IPS-NIHi7 (cell line): ENCODE measurements around the gene GSTO1.
"Not testable (repeated sequence)": the region's sequence is repeated elsewhere in the genome, so short reads cannot be mapped to it uniquely, and the experiment has no call there.

Source experiments
- DNase-seq: peaks from one replicate; pipeline ENCODE4 v3.0.0; 2012; ENCODE audit warnings: mixed read lengths; ENCODE audit errors: extremely low spot score

Gene GSTO1

GRCh38 chr10:104254493-104255310 lies at the start of gene GSTO1:
Gene GSTO1, plus strand, starts transcription at chr10:104254892. Its CDS starts 37 bp downstream, at chr10:104254929.
- DNase-seq = peak; percentile 72

- no peak for DNase-seq
Measured at GRCh38 chr10:104208730-104209129, 46.0 kb upstream of the GSTO1 start.

DNA sequence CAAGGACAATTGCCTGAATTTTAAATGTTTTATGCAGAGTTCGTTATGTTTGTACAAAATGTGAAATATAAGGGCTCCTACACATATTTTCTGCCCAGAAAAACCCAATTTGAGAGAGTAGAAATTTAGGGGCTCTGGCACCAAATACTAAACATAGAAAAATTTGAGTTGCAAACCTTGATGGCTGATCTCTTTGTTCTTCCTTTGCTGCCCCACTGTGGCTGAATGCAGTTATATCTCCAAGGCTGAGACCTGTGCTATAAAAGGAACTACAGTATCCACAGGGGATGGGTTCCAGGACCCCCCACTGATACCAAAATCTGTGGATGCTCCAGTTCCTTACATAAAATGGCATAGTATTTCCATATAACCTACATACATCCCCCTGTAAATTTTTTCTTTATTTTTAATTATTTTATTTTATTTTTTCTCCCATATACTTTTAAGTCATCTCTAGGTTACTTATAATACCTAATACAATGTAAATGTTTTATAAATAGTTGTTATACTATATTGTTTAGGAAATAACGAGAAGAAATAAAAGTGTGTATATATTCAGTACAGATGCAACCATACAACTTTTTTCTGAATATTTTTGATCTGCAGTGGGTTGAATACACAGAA lies 45.0 kb upstream of the GSTO1 start:
- peak; percentile 64 for DNase-seq

- no peak for DNase-seq
Measured at GRCh38 chr10:104216631-104217030, 38.1 kb upstream of the GSTO1 start.

DNA sequence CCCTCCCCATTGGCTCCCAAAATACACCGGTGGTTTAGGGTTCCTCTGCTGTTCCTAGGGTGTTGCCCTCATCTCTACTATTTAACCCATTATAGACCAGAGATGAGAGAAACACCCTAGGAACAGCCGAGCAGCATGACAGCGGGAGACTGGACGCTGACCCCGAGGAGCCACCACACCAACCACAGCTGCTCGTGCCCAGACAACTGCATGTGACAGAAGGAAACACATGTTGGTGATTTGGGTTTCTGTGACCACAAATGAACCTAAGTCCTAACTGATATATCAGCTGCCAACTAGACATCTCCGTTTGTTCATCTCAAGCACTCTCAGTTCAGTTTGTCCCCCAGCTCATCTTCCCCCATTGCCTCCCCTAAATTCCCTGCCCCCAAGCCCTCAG lies 35.9 kb upstream of the GSTO1 start:
- DNase-seq = no peak

GRCh38 chr10:104220522-104220921 lies 34.2 kb upstream of the GSTO1 start:
- no peak for DNase-seq

DNA sequence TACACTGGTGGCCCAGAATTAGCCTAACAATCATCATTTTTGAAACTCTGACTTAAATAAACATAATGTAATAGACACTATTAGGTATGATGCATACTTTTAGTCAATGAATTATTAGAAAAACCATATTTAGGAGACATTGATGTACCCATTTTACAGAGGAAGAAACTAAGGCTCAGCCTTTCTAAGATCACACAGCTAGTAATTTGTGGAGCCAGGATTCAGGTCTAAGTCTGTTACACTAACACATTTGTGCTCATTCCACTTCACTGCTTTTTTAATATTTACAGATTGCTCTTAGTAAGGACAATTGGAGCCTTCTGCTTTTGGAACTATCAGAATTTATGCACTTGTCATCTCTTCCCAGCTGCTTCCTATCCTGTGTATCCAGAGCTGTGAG lies 31.4 kb upstream of the GSTO1 start:
- DNase-seq = no peak

DNA sequence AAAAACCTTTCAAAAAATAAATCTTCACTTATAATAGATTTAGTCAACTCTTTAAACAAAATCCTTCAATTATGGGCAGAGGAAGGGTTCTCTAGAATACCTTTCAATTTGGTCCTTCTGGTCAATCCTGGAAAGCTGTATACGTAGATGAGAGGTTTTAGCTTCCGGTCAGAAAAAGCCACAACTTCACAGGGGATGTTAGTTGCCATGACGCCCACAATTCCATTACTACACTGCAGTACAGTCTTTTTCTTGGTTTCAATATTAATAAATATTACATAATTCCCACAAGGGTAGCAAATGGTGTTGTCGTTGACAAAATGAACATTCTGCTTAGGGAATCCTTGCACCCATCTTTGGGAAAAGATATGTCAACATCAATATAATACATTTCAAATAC lies 24.2 kb upstream of the GSTO1 start:
- DNase-seq = no peak

DNA sequence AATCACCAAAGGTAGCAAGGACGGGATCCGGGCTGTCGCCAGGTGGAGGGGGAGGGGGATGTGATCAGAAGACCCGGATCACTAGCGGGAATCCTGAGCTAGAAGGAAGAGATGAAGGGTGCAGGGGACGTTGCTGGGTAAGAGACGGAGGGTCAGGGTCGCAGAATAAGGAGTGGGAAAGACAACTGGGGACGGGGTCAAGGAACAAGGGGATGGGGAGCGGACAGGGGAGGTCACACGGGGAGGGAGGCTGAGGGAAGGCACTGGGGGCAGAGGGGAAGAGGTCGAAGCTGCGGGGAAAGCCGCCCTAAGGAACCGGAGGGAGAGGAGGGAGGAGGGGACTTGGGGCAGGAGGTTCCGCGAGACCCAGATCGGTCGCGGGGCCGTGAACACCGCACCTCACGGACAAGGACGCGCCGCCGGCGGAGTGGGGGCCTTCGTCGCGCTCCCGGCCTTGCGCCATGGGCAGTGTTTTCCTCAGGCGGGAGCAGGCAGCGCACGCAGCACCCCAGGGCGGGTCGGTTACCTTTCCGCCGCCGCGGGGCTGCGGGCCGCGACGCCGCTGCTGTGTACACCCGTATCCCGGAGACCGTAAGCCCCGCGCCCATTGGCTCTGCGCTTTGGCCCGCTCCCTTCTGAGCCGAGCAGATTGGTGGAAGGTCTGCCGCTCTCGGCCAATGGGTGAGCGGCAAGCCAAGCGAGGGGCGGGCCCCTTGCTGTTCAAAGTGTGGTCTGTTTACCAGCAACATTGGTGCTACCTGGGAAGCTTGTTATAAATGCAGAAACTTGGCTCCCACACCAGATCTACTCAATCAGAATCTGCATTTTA lies 22.7 kb upstream of the GSTO1 start, which contains the start of gene CFAP43:
CFAP43 (minus strand) TSS at position 581 of the 829 bp plus-strand sequence; CDS start at position 463, 118 bp downstream.
- DNase-seq = peak; percentile 99

DNA sequence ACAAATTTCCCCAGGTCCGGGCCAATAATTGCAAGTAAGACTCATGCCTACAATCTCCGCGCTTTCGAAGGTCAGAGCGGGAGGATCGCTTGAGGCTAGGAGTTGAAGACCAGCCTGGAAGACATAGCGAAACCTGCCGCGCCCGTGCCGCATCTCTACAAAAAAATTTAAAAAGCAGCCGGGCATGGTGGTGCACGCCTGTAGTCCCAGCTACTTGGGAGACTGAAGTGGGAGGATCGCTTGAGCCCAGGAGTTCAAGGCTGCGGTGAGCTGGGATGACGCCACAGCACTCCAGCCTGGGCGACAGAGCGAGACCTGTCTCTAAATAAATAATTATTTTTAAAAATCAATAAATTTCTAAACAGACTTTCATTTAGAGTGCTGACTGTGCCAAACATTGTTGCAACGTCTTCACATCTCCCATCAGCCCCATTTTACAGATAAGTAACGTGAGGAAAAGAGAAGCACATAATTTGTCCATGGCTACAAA lies 22.0 kb upstream of the GSTO1 start:
- DNase-seq = no peak

GRCh38 chr10:104233817-104234216 lies 20.9 kb upstream of the GSTO1 start:
- no peak for DNase-seq

DNA sequence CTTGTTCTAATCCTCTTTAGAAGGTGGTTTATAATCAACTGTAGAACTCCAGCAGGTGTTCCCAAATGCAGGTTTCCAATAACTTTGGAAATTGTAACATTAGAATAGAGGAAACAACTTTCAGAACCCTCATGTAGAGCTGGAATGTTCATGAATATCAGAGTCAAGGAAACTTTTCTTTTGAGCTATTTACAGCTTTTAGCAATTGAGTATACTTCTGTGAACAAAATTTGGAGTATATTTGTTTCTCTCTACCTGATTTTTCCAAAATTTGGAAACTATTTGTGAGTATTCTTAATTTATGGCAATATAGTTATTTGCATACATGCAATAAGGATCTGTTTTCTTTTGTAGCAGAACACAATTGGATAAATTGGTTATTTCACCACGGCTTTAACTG lies 19.8 kb upstream of the GSTO1 start:
- DNase-seq = no peak

DNA sequence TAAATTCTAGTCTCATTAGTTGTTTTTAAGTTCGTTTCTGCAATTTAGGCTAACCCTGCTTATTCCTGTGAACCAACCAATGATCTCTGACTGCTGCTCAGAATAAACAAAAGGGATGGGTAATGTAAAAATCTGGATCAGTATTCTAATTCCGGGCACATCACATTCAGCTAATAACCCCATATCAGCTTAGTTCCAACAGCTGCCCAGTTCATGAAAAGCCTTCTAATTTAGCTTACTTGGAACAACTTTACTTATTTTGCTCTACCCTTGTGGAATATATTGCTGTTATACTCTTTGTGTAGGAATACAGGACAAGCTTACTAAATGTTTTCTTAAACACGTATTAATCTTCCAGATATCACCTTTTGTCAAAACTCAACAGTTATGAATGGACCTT lies 18.9 kb upstream of the GSTO1 start:
- no peak for DNase-seq

GRCh38 chr10:104240078-104240477 lies 14.6 kb upstream of the GSTO1 start:
- no peak for DNase-seq

DNA sequence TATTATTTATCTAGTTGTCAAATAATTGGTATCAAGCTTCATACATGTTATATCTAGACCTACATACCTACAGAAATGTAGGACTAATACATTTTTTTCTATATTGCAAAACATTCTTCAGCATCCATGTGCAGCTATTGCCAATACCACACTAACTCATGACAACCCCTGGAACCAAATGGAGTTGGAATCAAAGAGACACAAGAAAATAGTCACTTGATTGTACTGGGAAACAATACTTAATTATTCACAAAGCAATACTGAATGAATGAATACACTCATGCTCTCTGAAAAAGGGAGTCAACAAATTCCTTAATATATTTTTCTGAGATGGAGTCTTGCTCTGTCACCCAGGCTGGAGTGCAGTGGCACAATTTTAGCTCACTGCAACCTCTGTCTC lies 12.1 kb upstream of the GSTO1 start:
- DNase-seq = no peak

DNA sequence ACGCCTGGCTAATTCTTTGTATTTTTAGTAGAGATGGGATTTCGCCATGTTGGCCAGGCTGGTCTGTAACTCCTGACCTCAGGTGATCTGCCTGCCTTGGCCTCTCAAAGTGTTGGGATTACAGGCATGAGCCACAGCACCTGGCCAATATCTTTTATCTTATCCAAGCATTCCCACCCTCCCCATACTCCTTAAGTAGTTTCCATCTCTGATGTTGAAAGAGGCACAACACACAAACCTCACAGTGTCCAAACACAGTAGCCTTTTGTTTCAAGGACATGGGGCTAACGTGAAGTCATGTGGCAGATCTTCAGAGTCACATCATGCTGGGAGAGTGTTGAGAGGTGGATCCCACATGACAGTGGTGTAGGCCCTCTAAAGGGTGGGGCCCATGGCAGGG lies 11.7 kb upstream of the GSTO1 start:
- not testable (repeated sequence) for DNase-seq

DNA sequence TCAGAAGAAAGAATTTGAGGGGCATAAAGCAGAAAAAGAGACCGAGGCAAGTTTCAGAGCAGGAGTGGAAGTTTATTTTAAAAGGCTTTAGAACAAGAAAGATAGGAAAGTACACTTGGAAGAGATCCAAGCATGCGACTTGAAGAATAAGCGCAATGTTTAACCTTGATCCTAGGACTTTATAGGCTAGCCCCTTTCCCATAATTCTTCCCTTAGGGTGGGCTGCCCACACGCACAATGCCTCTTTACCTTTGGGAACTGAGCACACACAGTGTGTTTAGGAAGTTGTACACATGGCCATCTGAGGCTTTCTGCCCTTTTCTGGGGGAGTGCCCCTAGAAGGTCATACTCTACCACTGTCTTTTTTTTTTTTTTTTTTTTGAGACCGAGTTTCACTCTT lies 11.2 kb upstream of the GSTO1 start:
- DNase-seq = no peak

GRCh38 chr10:104245066-104245632 lies 9.5 kb upstream of the GSTO1 start:
- no peak for DNase-seq

DNA sequence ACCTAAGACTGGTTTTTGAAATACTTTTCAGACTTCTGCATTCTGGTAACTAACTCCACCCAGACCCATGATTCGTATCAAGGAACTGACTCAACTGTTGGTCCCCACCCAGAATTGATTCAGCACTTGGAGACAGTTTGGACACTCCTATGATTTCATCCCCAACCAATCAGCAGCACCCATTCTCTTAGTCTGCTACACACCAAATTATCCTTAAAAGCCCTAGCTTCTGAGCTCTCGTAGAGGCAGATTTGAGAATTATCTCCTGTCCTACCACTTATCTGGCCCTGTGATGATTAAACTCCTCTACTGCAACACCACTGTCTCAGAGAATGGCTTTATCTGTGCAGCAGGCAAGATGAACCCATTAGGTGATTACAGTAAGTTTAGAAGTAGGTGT lies 7.7 kb upstream of the GSTO1 start:
- DNase-seq = no peak

- DNase-seq = no peak
Measured at GRCh38 chr10:104247513-104248146, 7.1 kb upstream of the GSTO1 start.

DNA sequence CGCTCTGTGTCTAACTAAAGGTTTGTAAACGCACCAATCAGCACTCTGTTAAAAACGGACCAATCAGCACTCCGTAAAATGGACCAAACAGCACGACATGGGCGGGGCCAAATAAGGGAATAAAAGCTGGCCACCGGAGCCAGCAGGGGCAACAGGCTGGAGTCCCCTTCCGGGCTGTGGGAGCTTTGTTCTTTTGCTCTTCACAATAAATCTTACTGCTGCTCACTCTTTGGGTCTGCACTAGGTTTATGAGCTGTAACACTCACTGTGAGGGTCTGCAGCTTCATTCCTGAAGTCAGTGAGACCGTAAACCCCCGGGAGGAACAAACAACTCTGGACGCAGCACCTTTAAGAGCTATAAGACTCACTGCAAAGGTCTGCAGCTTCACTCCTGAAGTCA lies 5.8 kb upstream of the GSTO1 start:
- not testable (repeated sequence) for DNase-seq
